Omental fat pad (tissue), 4 donors: Measurements from ENCODE around the gene TUT1. TPM values are rescaled to one million over a fixed set of nuclear protein-coding genes. Genes with fewer than 3 reads are reported as not detected.

Experiments used
- ATAC-seq: fragments of 150-250 bp; one replicate; pipeline ENCODE4 v1.9.1; 2016; ENCODE audit warnings: mild to moderate bottlenecking, moderate library complexity; ENCODE audit not compliant: low FRiP score
- DNase-seq: peaks from one replicate; pipeline ENCODE4 v3.0.0-alpha.2; 2019; ENCODE audit warnings: low spot score
- total RNA-seq, 4 donors: library from RNA; depleted of rRNA; stranded (reverse); fragments of >200 nt; gene quantifications; one replicate each; pipeline ENCODE4 v1.1.0, GENCODE V29; 2016
- TF ChIP-seq, protein P1 (sequence below), 3 donors: fragments of 450-650 bp; IDR thresholded peaks; one replicate each; pipeline ENCODE4 v1.5.1; 2016 to 2017; ENCODE audit warnings: antibody characterized with exemption in 3 of 3, mild to moderate bottlenecking in 3 of 3, moderate library complexity in 2 of 3

Gene TUT1
- total RNA-seq, 4 donors from 2014 or later = 7.9 to 11.0 (median 10.5) TPM

DNA sequence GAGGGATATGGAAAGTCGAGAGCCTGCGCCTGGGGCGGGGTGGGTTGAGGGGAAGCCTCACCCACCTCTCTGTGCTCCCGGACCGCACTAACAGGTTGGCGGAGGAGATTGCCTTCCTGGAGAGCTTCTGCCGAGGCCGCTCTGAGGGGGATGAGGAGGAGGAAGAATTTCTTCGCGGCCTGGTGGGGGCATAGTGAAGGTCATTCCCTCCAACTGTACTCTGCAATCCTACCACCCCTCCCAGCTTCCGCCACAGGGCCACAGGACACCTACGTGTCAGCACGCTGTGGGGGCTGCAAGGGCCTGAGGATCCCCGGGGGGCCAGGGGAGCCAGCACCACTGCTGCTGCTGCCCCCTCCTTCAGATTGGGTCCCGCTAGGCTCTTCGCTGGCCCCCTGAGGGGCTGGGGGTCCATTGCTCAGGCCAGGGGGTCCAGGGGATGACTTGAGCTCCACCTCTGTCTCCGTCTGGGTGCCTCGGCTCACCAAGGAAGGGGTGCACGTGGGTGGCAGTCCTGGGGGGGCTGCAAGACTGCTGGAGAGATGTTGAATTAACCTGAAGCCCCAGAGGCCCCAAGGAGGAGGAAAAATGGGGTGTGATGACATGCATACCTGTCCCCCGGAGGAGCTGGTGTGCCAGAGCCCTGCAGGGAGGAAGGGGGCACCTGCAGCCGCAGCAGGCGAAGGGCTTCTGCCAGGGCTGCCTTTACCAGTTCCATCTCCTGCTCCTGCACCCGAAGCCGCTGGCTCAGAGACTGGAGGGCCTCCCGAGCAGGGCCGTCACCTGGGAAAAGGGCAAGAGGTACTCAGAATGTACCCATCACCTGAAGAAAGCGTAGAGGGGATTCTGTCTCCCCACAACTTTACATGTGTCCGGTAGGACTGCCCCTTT is 19.7 kb upstream of the TUT1 start:
- no peak for DNase-seq
- ATAC-seq = no peak
- TF ChIP-seq, protein P1, sequence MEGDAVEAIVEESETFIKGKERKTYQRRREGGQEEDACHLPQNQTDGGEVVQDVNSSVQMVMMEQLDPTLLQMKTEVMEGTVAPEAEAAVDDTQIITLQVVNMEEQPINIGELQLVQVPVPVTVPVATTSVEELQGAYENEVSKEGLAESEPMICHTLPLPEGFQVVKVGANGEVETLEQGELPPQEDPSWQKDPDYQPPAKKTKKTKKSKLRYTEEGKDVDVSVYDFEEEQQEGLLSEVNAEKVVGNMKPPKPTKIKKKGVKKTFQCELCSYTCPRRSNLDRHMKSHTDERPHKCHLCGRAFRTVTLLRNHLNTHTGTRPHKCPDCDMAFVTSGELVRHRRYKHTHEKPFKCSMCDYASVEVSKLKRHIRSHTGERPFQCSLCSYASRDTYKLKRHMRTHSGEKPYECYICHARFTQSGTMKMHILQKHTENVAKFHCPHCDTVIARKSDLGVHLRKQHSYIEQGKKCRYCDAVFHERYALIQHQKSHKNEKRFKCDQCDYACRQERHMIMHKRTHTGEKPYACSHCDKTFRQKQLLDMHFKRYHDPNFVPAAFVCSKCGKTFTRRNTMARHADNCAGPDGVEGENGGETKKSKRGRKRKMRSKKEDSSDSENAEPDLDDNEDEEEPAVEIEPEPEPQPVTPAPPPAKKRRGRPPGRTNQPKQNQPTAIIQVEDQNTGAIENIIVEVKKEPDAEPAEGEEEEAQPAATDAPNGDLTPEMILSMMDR (IDR thresholded peaks at IDR 0.05) = no peak

DNA sequence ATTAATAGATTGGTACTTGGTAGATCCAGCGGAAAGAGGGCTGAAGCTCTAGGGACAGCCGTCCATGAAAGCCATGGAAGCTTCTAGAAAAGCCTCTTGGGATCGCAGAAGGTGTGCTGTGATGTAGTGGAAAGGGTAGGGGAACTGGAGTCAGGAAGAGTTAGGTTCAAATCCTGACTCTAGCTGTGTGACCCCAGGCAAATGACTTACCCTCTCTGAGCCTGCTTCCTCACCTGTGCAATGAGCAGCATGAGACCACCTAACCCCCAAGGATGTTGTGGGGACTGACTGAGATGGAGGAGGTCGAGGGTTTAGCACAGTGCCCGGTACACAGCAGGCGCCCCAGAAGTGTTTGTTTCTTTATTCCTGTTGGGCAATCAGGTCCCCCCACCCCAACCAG is 19.1 kb upstream of the TUT1 start:
- ATAC-seq = no peak
- TF ChIP-seq, protein P1 (IDR thresholded peaks at IDR 0.05) = no peak
- DNase-seq = no peak

DNA sequence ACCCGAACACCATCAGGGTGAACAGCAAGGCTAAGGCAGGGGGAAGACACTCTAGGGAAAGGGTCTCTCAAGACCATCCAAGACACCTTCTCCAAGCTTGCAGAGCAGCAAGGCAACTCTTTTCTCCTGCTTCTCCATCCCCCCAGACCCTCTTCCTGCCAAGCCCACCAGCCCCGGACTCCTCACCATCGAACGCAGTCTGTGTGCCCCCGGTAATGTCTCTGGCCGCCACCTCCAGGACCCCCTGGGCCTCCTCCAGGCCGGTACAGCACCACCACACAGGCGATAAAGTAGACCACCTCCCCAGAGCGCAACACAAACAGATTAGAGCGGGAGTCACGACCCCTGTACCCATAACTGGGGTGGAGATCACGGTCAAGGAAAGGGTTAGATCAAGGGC is 17.5 kb upstream of the TUT1 start:
- ATAC-seq = no peak
- no peak for DNase-seq
- TF ChIP-seq, protein P1 (IDR thresholded peaks at IDR 0.05) = no peak

DNA sequence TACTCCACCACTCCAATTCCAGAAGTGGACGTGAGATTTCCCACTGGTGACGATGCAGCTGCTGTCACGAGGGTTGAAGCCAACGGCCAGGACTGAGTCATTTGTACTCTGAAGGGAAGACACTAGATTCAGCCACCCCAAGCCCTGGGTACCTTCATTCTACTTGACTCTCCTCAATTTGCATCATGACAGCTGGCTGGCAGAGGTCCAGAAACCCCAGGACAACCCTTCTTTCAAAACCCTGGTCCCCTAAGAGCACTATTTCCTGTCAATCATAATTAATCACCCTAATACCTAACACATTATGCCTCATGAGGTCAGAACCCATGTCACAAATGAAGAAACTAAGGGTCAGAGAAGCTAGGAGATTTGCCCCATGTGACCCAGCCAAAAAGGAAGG is 16.4 kb upstream of the TUT1 start:
- TF ChIP-seq, protein P1 (IDR thresholded peaks at IDR 0.05) = no peak
- ATAC-seq (no peak), DNase-seq (no peak)

DNA sequence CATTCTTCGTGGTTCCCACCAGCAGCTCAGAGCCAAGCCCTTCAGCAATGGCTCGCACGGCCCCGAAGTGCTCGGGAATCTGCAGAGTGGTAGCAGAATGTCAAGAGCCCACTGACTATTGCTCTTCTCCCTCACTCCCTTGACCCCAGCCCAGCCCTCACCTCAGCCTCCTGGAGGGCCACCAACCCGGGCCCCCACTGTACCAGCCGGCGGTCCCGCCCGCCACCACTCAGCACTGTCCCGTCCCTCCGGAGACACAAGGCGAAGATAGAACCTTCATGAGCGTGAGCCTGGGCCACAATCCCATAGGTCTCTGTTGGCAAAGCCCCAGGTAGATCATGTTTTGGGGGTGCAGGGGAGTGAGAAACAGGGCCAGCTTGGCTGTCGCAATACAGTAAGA is 14.6 kb upstream of the TUT1 start:
- no peak for DNase-seq
- ATAC-seq = no peak
- TF ChIP-seq, protein P1 (IDR thresholded peaks at IDR 0.05) = no peak

DNA sequence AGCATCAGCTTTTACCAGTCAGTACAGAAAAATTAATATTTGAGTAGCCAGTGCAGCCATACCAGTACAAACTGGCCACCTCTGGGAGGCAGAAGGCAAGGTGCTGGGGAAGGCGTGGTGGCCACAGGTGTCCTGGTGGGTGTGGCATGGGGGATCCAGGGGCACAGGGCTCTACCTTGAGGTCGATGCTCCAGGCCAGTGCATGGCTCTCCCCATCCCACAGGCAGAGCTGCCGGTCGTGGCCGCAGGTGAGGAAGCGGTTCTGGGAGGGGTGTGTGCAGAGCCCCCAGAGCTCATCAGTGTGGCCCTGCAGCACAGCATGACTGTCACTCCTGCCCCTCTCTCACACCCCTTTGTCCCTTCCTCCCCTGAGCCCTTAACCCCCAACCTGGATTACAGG is 14.1 kb upstream of the TUT1 start:
- TF ChIP-seq, protein P1 (IDR thresholded peaks at IDR 0.05) = no peak
- DNase-seq (no peak), ATAC-seq (no peak)
